GM21526 (cell line): ENCODE measurements around the gene CD55.

Experiments used
- ATAC-seq: cut with Tn5 transposase; IDR thresholded peaks from one replicate; pipeline ENCODE4 v1.9.1; 2021; ENCODE audit warnings: moderate library complexity; ENCODE audit not compliant: unreplicated experiment, low FRiP score

CD55 gene

GRCh38 chr1:207355513-207356295, 34.2 kb downstream of the CD55 start:
- no peak for ATAC-seq

GRCh38 chr1:207361029-207361428, 39.6 kb downstream of the CD55 start:
- ATAC-seq, result no peak

- ATAC-seq, result no peak
Observed at GRCh38 chr1:207361889-207362288, 40.4 kb downstream of the CD55 start.

GRCh38 chr1:207362962-207363860, 41.7 kb downstream of the CD55 start:
- ATAC-seq, result no peak

GRCh38 chr1:207363871-207364270, 42.4 kb downstream of the CD55 start:
- ATAC-seq, result no peak

GRCh38 chr1:207364614-207365013, 43.1 kb downstream of the CD55 start:
- no peak for ATAC-seq

- no peak for ATAC-seq
Observed at GRCh38 chr1:207365063-207365462, 43.6 kb downstream of the CD55 start.

- ATAC-seq, result no peak
Observed at GRCh38 chr1:207366022-207366421, 44.5 kb downstream of the CD55 start.

GRCh38 chr1:207388721-207389120, 67.2 kb downstream of the CD55 start:
- no peak for ATAC-seq

GRCh38 chr1:207389728-207390464, 68.4 kb downstream of the CD55 start:
- ATAC-seq, result no peak

GRCh38 chr1:207393610-207394009, 72.1 kb downstream of the CD55 start:
- ATAC-seq, result no peak

- ATAC-seq, result no peak
Observed at GRCh38 chr1:207396168-207396746, 74.8 kb downstream of the CD55 start.

- no peak for ATAC-seq
Observed at GRCh38 chr1:207397525-207397926, 76.0 kb downstream of the CD55 start.

- ATAC-seq, result no peak
Observed at GRCh38 chr1:207398986-207399385, 77.5 kb downstream of the CD55 start.

GRCh38 chr1:207401578-207401977, 80.1 kb downstream of the CD55 start:
- ATAC-seq, result no peak

- ATAC-seq, result no peak
Observed at GRCh38 chr1:207402744-207403143, 81.3 kb downstream of the CD55 start.

- ATAC-seq, result no peak
Observed at GRCh38 chr1:207404849-207405525, 83.5 kb downstream of the CD55 start.

GRCh38 chr1:207405814-207406213, 84.3 kb downstream of the CD55 start:
- no peak for ATAC-seq

GRCh38 chr1:207407655-207408260, 86.3 kb downstream of the CD55 start:
- no peak for ATAC-seq
